Right lobe of liver (tissue), 6 donors: ENCODE measurements around the gene TRAPPC4. TPM values are rescaled to one million over a fixed set of nuclear protein-coding genes. Genes with fewer than 3 reads are reported as not detected.
"Not testable (repeated sequence)": the region's sequence is repeated elsewhere in the genome, so short reads cannot be mapped to it uniquely, and the experiment has no call there.

Source experiments
- ATAC-seq, 4 donors: fragments of 200-7000 bp; cut with Tn5 transposase; one replicate each; pipeline ENCODE4 v1.9.1; 2020; ENCODE audit warnings: mild to moderate bottlenecking in 4 of 4, moderate library complexity in 4 of 4
- DNase-seq, 3 donors: peaks; one replicate each; pipeline ENCODE4 v3.0.0-alpha.2; 2020
- H3K27ac ChIP-seq, 3 donors: fragments of 200-600 bp; one replicate each; pipeline ENCODE4 v1.8.0; 2022
- H3K27me3 ChIP-seq, 2 donors: fragments of 200-600 bp; one replicate each; pipeline ENCODE4 v1.8.0; 2022
- H3K36me3 ChIP-seq, 4 donors: fragments of 200-600 bp; sonication (generic) in 1 of 4; one replicate each; pipeline versions ENCODE4 v1.5.1 to v1.8.0; 2017 to 2022; ENCODE audit warnings: control low read depth in 1 of 4
- H3K4me1 ChIP-seq, 4 donors: fragments of 200-600 bp; sonication (generic) in 1 of 4; one replicate each; pipeline versions ENCODE4 v1.5.1 to v1.8.0; 2017 to 2022; ENCODE audit warnings: control low read depth in 1 of 4
- H3K4me3 ChIP-seq, 3 donors: fragments of 200-600 bp; one replicate each; pipeline ENCODE4 v1.8.0; 2022
- H3K9me3 ChIP-seq, 4 donors: fragments of 200-600 bp; sonication (generic) in 1 of 4; one replicate each; pipeline versions ENCODE4 v1.5.1 to v1.8.0; 2017 to 2022; ENCODE audit warnings: control low read depth in 1 of 4
- CTCF ChIP-seq, 4 donors: fragments of 200-600 bp in 3 of 4; fragments of 450-650 bp in 1 of 4; IDR thresholded peaks; one replicate each; pipeline versions ENCODE4 v1.5.1 to v1.8.0; 2016 to 2022; ENCODE audit warnings: antibody characterized with exemption in 4 of 4, mild to moderate bottlenecking in 2 of 4
- POLR2A ChIP-seq: fragments of 450-650 bp; IDR thresholded peaks from one replicate; pipeline ENCODE4 v1.6.1; 2017; ENCODE audit warnings: antibody characterized with exemption, mild to moderate bottlenecking
- WGBS: methylation state at CpG from one replicate; pipeline ENCODE4 v1.1.6; 2018; ENCODE audit warnings: low coverage, low lambda C conversion rate; ENCODE audit not compliant: insufficient coverage; ENCODE audit errors: missing lambda C conversion rate; 5-methylcytosine and 5-hydroxymethylcytosine counted together
- intact Hi-C, 2 donors: fragments of 100-400 bp; cut with DNase I; formaldehyde crosslinking; loops; one replicate each; pipeline versions ENCODE4 v1.11.2 to v1.14.1; 2022
- total RNA-seq, 6 experiments: library from RNA; depleted of rRNA in 2 of 6; stranded (reverse); fragments of >200 nt in 2 of 6; fragmentation: NEBNext Ultra II Directional in 3 of 6; extraction: Animal tissue kit (Norgen Biotek cat#: 25700) in 3 of 6; gene quantifications; one replicate each; pipeline versions ENCODE4 v1.1.0 to v1.2.4, GENCODE V29; 2016 to 2023
- donor health status: DM: no; HTN: yes; CAD: no.
- donor health status: DM: no; HTN: no; CAD: no.
- donor health status: DM: no; HTN: no; CAD: no.
- donor health status: DM: no; HTN: yes; CAD: no.
- donor health status: DM: no; HTN: yes; CAD: no.

The TRAPPC4 gene
- total RNA-seq, 6 experiments from 2014 or later = 17.2 to 46.3 (median 33.4) TPM

- 5% methylated on average over 8 of the region's 10 CpGs for WGBS
- ATAC-seq (peak; percentile 51 to 71 (median 63)), DNase-seq (peak; percentile 77 to 95 (median 87))
- no peaks in the 10 kb centered on the region for H3K27me3 ChIP-seq
- TF ChIP-seq CTCF (IDR thresholded peaks at IDR 0.05) (no peak), POLR2A (peak; percentile 94)
- no peaks in the 10 kb centered on the region for H3K9me3 ChIP-seq
- H3K36me3 ChIP-seq = peaks cover 0 to 13% (median 7%) of the 10 kb centered on the region in 4 donors
- peaks cover 2 to 34% (median 13%) of the 10 kb centered on the region in 4 donors for H3K4me1 ChIP-seq
- peak overlapping the region; percentile 66 to 96 (median 81) for H3K4me3 ChIP-seq
- intact Hi-C loops = no loop called here
- peak overlapping the region; percentile 45 to 86 (median 67) for H3K27ac ChIP-seq
Observed at GRCh38 chr11:119029340-119030028, 10.9 kb downstream of the TRAPPC4 start.

- Histone ChIP-seq H3K27ac (peak overlapping the region; percentile 45 to 86 (median 67)), H3K9me3 (no peaks in the 10 kb centered on the region), H3K4me1 (peaks cover 2 to 29% (median 10%) of the 10 kb centered on the region in 4 donors), H3K4me3 (peak overlapping the region; percentile 66 to 96 (median 81)), H3K27me3 (no peaks in the 10 kb centered on the region), H3K36me3 (peaks cover 0 to 11% (median 5%) of the 10 kb centered on the region in 4 donors)
- ATAC-seq = no peak
- intact Hi-C loops = no loop called here
- DNase-seq = peak in 1 of 3 donors; percentile 55
- TF ChIP-seq POLR2A = no peak
- TF ChIP-seq CTCF (IDR thresholded peaks at IDR 0.05) = no peak
- 0% methylated on average over 2 of the region's 13 CpGs for WGBS
Observed at GRCh38 chr11:119030029-119030328, 11.4 kb downstream of the TRAPPC4 start.

GRCh38 chr11:119030329-119031047 lies 11.9 kb downstream of the TRAPPC4 start, which contains the start of gene SLC37A4:
Gene SLC37A4, minus strand, starts transcription at chr11:119030877.
- ATAC-seq = peak; percentile 72 to 86 (median 76)
- TF ChIP-seq POLR2A = peak; percentile 64
- TF ChIP-seq CTCF (IDR thresholded peaks at IDR 0.05) = peak in 2 of 4 donors; percentile 90 to 91
- Histone ChIP-seq H3K27ac (peak within 1 kb of the TSS; percentile 45 to 86 (median 67)), H3K36me3 (peaks cover 0 to 11% (median 2%) of the 10 kb centered on the region in 4 donors), H3K27me3 (no peaks in the 10 kb centered on the region), H3K9me3 (no peaks in the 10 kb centered on the region), H3K4me1 (peaks cover 2 to 24% (median 8%) of the 10 kb centered on the region in 4 donors), H3K4me3 (peak within 1 kb of the TSS; percentile 66 to 96 (median 81))
- intact Hi-C loops = no loop called here
- 0% methylated on average over 12 of the region's 67 CpGs for WGBS
- peak; percentile 99 for DNase-seq

- DNase-seq (no peak), ATAC-seq (no peak)
- TF ChIP-seq CTCF (IDR thresholded peaks at IDR 0.05) = no peak
- no peak for TF ChIP-seq POLR2A
- WGBS = 68% methylated on average over 9 of the region's 9 CpGs
- Histone ChIP-seq H3K27me3 (no peaks in the 10 kb centered on the region), H3K27ac (no peak overlapping the region), H3K9me3 (no peaks in the 10 kb centered on the region), H3K36me3 (peaks cover 0 to 7% (median 0%) of the 10 kb centered on the region in 4 donors), H3K4me3 (no peak overlapping the region), H3K4me1 (peaks cover 0 to 10% (median 3%) of the 10 kb centered on the region in 4 donors)
- intact Hi-C loops = no loop called here
Observed at GRCh38 chr11:119031912-119032280, 13.3 kb downstream of the TRAPPC4 start.

GRCh38 chr11:119033421-119033820 lies 14.9 kb downstream of the TRAPPC4 start:
- H3K4me3 ChIP-seq, ATAC-seq, H3K4me1 ChIP-seq, H3K36me3 ChIP-seq, DNase-seq, intact Hi-C loops, H3K9me3 ChIP-seq, H3K27ac ChIP-seq, H3K27me3 ChIP-seq: not testable (repeated sequence)
- 68% methylated on average over 7 of the region's 10 CpGs for WGBS
